C4-2B (cell line): ENCODE measurements around the gene NSD2.
A peak's percentile ranks its signal among the peaks of the same experiment; 100 is the strongest.
"Not testable (repeated sequence)": the region's sequence is repeated elsewhere in the genome, so short reads cannot be mapped to it uniquely, and the experiment has no call there.

ENCODE experiments used
- H3K27ac ChIP-seq: fragments of 450-650 bp; 2 replicates; pipeline ENCODE4 v1.5.1; 2017
- ZFX ChIP-seq: fragments of 450-650 bp; IDR thresholded peaks from 2 replicates; pipeline ENCODE4 v1.6.1; 2017
- TF ChIP-seq, protein P1 (sequence below): fragments of 450-650 bp; conservative IDR thresholded peaks from 2 replicates; pipeline ENCODE4 v1.5.1; 2017; ENCODE audit warnings: mild to moderate bottlenecking

The NSD2 gene

DNA sequence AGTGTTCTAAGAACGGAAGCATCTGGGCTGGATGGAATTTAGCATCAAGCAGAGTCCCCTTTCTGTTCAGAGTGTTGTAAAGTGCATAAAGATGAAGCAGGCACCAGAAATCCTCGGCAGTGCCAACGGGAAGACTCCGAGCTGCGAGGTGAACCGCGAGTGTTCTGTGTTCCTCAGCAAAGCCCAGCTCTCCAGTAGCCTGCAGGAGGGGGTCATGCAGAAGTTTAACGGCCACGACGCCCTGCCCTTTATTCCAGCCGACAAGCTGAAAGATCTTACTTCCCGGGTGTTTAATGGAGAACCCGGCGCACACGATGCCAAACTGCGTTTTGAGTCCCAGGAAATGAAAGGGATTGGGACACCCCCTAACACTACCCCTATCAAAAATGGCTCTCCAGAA, 29.4 kb downstream of the NSD2 start:
- peak overlapping the region; percentile 67 for H3K27ac ChIP-seq
- TF ChIP-seq ZFX = no peak
- TF ChIP-seq, protein P1, sequence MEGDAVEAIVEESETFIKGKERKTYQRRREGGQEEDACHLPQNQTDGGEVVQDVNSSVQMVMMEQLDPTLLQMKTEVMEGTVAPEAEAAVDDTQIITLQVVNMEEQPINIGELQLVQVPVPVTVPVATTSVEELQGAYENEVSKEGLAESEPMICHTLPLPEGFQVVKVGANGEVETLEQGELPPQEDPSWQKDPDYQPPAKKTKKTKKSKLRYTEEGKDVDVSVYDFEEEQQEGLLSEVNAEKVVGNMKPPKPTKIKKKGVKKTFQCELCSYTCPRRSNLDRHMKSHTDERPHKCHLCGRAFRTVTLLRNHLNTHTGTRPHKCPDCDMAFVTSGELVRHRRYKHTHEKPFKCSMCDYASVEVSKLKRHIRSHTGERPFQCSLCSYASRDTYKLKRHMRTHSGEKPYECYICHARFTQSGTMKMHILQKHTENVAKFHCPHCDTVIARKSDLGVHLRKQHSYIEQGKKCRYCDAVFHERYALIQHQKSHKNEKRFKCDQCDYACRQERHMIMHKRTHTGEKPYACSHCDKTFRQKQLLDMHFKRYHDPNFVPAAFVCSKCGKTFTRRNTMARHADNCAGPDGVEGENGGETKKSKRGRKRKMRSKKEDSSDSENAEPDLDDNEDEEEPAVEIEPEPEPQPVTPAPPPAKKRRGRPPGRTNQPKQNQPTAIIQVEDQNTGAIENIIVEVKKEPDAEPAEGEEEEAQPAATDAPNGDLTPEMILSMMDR = no peak

DNA sequence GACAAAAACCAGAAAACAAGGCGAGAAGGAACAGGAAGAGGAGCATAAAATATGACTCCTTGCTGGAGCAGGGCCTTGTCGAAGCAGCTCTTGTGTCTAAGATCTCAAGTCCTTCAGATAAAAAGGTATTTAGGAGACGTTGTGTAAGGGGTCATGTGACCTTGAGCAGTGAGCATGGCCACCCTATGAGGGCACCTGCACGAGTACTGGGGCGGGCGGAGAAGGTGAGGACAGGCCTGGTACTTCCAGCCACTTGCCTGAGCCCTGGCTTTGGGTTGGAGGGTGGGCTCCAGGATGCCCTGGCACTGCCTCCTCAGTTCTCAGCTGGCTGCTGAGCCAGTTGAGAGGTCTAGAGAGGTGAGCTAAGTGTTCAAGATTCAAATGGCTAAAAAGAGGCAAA, 29.9 kb downstream of the NSD2 start:
- TF ChIP-seq, protein P1 = no peak
- no peak for TF ChIP-seq ZFX
- H3K27ac ChIP-seq = peak overlapping the region; percentile 67

DNA sequence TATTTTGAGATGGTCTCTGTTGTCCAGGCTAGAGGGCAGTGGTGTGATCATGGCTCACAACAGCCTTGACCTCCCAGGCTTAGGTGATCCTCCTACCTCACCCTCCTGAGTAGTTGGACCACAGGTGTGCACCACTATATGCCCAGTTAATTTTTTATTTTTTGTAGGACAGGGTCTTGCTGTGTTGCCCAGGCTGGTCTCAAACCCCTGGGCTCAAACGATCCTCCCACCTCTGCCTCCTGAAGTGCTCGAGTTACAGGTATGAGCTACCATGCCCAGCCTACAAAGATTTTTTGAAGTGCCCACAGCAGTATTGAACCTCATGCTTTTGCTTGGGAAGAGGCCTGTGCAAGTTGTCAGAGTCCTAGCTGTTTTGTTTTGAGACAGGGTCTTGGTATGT, 31.1 kb downstream of the NSD2 start:
- no peak overlapping the region for H3K27ac ChIP-seq
- TF ChIP-seq, protein P1 = no peak
- TF ChIP-seq ZFX = no peak

DNA sequence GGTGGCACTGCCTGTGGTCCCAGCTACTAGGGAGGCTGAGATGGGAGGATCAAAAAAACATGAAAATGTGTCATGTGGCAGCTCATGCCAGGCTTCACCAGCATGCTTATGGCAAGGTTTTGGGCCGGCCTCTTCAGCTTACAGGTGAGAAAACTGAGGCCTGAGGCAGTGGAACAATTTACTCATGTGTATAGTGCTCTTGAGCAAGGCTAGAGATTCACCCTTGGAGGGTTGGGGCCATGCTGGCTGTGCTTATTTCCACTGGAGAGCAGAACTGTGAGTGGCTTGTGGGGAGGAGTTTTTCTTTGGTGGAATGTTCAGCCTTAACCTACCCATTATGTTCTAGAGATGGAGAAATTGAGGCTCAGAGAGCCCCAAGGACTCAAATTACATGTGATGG, 31.8 kb downstream of the NSD2 start:
- TF ChIP-seq, protein P1 = no peak
- no peak for TF ChIP-seq ZFX
- no peak overlapping the region for H3K27ac ChIP-seq

DNA sequence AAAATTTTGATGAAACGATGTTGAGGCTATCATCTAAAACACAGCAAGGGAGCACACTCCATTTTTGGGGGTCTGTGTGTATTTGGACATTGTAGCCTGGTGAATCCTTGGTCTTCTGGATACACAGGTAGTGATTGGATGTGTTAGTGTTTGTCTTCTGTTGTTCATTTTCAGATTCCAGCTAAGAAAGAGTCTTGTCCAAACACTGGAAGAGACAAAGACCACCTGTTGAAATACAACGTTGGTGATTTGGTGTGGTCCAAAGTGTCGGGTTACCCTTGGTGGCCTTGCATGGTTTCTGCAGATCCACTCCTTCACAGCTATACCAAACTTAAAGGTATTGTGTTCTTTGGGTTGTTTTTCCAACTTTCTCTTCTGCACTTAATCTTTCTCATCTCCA, 32.8 kb downstream of the NSD2 start:
- no peak for TF ChIP-seq ZFX
- TF ChIP-seq, protein P1 = no peak
- H3K27ac ChIP-seq = no peak overlapping the region

DNA sequence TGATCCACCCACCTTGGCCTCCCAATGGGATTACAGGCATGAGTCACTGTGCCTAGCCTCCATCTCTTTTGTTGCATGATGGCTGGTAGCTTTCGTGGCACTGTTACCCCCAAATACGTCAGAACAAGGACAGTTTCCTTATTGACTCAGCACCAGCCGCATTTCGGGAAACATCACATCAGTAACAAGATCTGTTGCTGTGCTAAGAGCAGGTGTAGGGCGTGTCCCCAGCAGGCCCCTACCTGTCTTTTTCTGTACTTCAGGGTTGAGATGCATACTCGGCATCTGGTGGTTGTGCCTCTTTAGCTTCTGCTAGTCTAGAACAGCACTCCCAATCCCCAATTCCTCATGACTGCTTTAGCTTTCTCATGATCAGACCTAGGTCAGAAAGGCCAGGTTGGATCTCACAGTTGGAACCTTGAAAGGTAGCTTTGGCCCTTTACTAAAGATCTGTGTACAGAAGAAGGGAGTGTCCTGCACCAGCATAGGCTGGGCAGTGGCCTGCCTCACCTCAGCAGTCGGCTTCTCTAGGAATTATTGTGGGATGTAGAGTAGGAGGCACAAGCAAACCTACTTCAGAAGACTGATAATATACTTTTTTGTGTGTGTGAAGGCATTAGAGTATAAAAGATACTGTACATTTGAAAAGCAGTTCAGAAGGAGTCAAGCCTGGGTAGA, 36.8 kb downstream of the NSD2 start:
- H3K27ac ChIP-seq = no peak overlapping the region
- TF ChIP-seq, protein P1 = no peak
- no peak for TF ChIP-seq ZFX

DNA sequence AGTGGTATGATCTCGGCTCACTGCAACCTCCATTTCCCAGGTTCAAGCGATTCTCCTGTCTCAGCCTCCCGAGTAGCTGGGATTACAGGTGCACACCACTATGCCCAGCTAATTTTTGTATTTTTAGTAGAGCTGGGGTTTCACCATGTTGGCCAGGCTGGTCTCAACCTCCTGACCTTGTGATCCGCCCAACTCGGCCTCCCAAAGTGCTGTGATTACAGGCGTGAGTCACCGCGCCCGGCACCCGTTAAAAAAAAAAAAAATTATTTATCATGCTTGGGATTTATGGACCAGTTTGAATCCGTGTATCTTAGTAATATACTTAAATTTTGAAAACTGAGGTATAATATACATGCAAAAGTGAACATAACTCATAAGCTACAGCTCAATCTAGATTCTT, 38.5 kb downstream of the NSD2 start:
- not testable (repeated sequence) for H3K27ac ChIP-seq

DNA sequence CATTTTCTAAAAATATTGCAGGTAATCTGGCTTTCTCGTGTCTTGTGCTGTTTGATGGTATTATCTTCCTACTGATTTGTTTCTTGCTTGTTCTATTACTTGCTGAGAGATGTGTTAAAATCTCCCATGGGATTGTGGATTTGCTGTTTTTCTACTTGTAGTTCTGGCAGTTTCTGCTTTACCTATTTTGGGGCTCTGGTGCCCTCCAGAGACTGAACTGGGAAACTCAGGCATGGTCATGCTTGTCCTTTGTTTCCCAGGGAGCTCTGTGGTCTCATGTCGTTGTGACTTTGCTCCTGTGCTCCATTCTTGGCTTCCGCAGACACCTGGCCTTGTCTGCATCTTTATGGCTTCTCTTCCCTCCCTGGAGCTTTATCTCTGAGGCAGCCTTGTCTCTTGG, 39.5 kb downstream of the NSD2 start:
- TF ChIP-seq, protein P1 = peak; percentile 66
- no peak for TF ChIP-seq ZFX
- no peak overlapping the region for H3K27ac ChIP-seq

DNA sequence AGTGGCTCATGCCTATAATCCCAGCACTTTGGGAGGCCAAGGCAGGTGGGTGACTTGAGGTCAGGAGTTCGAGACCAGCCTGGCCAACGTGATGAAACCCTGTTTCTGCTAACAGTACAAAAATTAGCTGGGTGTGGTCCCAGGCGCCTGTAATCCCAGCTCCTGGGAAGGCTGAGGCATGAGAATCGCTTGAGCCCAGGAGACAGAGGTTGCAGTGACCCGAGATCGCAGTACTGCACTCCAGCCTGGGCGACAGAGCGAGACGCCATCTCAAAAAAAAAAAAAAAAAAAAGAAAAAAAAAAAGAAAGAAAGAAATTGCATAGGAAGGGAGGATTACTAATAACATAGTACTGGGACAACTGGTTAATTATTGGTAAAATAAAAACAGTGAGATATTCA, 40.1 kb downstream of the NSD2 start:
- not testable (repeated sequence) for H3K27ac ChIP-seq
